GM19324 (cell line): Measurements from ENCODE around the gene SNTB2.
"Not testable (repeated sequence)": the region's sequence is repeated elsewhere in the genome, so short reads cannot be mapped to it uniquely, and the experiment has no call there.

Source experiments
- ATAC-seq: cut with Tn5 transposase; IDR thresholded peaks from one replicate; pipeline ENCODE4 v1.9.1; 2021; ENCODE audit warnings: mild to moderate bottlenecking, moderate library complexity; ENCODE audit not compliant: unreplicated experiment, low FRiP score

SNTB2 gene

DNA sequence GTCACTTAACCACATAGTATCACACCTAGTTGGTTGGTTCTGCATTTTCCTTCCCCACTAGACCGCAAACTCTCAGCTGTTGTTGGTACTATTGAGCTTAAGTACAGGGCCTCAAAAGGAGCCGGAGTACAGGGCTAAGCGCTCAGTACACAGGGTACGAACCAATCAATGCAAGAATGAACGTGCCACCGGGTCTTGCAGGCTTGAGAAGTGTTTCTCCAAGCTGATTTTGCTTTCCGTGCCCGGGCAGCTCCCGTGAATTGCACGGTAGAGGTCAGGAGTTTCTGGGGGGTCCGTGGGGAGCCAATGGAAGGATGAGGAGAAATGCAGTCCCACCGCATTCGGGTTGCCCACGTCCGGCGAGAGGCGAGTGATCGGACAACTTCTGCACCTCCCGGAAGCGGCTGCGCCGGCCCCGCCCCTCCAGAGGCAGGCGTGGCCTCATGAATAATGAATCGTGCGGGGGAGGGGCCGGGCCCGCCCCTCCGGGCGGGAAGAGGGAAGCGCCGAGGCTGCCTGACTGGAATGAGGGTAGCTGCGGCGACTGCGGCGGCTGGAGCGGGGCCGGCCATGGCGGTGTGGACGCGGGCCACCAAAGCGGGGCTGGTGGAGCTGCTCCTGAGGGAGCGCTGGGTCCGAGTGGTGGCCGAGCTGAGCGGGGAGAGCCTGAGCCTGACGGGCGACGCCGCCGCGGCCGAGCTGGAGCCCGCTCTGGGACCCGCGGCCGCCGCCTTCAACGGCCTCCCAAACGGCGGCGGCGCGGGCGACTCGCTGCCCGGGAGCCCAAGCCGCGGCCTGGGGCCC is at the start of gene SNTB2:
SNTB2 (plus strand) TSS at position 523 of the 804 bp plus-strand sequence; CDS start at position 526, 3 bp downstream.
- peak; percentile 77 for ATAC-seq

DNA sequence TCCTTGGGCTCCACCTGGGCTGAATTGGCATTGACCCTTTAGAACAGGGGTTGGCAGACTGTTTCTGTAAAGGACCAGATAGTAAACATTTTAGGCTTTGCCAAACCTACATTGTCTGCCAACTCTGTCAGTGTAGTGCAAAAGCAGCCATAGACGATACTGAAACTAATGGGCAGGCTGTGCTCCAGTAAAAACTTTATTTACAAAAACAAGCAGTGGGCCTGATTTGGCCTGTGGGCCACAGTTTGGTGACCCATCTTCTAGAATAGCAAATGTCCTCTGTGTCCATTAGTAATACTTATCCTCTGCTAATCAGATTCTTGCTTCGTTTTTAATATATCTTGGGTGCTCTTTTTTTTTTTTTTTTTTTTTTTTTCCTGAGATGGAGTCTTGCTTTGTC is 48.4 kb upstream of the SNTB2 start:
- no peak for ATAC-seq

DNA sequence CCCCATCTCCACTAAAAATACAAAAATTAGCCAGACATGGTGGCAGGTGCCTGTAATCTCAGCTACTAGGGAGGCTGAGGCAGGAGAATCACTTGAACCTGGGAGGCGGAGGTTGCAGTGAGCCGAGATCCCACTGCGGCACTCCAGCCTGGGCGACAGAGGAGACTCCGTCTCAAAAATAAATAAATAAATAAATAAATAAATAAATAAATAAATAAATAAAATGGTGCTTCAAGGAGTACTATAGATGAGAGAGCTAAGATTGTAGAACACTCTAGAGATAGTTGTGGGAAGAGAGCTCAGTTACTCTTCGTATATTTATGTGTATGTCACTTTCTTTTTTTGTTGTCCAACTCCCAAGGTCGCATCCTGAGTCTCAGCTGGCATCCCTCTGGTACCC is 47.5 kb upstream of the SNTB2 start:
- ATAC-seq = not testable (repeated sequence)

DNA sequence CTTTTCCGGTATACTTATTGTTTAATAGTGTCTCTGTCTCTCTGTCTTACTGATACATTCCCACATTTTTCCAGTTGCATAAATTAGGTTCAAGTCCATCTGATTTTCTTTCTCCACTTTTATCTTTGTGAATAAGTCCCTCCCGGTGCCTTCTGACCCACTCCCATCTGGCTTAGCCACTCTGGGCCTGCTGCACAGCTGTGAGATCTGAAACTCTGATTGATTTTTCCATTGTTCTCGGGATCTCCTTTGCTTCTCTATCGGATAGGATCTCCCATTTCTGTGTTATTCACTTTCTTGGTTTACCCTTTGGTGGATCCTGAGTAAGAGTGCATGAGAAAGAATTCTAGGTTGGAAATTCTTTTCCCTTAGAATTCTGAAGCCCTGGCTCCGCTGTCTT is 46.0 kb upstream of the SNTB2 start:
- no peak for ATAC-seq

DNA sequence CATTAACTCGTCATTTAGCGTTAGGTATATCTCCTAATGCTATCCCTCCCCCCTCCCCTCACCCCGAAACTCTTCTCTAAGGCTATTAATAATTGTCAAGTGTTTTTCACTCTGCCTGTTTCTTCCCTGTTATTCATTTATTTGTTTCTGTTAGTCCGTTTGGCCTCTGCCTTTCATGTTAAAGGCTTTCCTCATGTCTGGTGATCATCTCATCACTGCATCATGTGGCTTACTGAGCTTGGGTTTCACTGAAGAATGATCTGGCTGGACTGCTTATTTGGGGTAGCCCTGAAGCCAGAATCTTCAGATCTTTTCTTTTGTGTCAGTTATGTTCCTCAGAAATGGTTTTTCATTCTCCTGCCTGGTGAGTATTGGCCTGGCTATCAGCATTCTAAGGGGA is 45.0 kb upstream of the SNTB2 start:
- ATAC-seq = no peak

DNA sequence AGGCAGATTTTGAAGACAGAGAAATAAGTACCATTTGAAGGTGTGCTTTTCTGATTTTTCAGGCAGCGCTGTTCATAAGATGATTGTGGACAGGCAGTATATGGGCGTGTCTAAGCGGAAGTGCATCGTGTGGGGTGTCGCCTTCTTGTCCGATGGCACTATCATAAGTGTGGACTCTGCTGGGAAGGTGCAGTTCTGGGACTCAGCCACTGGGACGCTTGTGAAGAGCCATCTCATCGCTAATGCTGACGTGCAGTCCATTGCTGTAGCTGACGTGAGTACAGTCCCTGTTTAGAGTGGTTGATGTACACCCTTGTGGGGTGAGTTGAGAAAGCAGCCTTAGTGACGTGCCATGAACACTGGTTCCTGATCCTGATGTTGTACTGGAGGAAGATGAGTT is 43.8 kb upstream of the SNTB2 start:
- ATAC-seq = no peak

DNA sequence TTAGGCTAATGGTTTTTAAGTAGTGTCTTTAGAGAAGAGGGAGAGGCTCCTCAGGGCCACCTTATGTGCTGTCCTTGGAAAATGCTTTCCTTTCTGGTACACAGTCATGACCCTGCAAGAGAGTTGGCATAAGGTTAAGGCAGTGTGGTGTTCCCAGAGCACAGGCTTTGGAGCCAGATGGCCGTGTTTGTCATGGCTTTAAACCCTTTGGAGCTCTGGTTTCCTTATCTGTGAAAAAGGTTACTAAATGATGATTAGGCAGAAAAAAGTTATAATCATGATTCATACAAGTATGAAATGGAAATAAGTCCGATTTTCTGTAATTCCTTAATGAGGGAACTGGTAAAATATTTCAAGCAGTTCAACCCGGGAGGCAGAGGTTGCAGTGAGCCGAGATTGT is 41.3 kb upstream of the SNTB2 start:
- no peak for ATAC-seq

DNA sequence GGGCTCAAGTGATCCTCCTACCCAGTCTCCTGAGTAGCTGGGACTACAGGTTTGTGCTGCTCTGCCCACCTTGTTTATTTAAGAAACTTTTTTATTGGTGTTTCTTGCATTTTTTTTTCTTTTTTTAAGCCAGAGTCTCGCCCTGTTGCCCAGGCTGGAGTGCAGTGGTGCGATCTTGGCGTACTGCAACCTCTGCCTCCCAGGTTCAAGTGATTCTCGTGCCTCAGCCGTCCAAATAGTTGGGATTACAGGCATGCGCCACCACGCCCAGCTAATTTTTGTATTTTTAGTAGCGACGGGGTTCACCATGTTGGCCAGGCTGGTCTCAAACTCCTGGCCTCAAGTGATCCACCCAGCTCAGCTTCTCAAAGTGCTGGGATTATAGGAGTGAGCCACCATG is 37.3 kb upstream of the SNTB2 start:
- not testable (repeated sequence) for ATAC-seq

DNA sequence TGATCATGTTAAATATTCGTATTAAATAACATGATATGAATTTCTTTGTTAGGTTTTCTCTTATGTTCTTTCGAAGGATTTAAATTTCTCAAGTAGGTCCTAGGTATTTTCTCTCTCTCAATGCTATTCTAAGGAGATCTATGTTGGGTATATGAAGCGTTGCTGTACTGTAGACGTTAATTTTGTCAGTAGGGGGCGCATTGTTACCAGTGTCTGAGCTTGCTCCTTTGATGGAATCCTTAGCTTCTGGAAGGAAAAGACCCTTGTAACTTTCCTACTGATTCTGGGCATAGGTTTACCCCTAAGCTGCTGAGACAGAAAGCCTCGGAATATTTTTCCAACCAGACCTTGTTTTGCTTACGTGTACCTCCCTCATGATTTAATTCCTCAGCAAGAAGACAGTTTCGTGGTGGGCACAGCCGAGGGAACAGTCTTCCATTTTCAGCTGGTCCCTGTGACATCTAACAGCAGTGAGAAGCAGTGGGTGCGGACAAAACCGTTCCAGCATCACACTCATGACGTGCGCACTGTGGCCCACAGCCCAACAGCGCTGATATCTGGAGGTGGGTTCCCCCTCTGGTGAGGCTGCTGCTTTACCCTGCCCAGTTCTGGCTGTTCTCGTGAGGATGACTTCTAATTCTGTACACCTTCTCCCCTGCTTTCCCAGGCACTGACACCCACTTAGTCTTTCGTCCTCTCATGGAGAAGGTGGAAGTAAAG is 36.7 kb upstream of the SNTB2 start:
- ATAC-seq = no peak

DNA sequence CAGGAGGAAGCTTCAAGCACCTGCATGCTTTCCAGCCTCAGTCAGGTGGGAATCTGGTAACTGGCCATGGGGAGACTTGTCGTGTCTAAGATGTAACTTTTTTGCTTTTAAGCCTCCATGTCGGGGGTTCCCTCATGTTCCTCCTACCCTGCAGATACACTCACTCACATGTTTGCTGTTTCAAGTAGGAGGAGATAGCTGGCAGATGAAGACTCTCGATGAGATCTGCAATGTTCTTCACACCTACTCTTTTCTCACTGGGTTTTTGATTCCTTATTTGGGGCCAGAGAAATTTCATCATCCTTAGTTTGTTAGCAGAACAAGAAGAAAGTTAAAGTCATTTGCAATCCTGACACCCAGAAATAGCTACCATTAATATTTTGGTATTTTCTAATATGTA is 29.8 kb upstream of the SNTB2 start:
- no peak for ATAC-seq

DNA sequence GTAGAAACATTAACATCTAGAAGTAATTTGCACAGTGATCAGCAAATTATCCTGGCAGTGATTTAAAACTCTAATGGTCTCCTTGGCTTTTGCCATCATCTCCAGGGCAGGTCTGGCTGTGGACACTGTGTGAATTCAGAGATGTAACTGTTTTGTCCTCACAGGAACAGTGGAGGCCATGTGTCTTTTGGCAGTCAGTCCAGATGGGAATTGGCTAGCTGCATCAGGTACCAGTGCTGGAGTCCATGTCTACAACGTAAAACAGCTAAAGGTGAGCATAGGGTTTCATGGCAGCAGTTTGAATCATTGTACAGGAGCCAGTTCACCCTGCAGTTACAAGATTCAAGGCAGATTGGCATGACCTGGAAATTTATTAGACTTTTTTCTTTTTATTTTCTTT is 26.8 kb upstream of the SNTB2 start:
- no peak for ATAC-seq

DNA sequence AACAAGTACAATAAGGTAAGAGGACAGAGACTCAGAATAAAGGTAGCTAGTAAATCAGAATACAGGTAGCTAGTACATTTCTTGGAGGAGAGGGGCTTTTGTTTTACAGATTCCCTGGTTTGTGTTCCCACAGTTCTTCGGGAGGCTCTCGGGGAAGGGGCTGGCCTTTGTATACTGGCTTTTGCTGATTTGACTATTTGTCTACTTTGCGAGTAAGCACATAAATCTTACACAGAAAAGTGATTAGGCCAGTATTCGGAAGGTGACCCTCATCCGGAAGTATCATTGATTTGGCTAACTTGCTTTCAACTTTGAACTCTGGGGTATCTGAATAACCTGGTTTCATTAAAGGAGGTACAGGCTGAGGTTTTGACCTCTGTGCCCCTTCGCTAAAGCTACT is 21.4 kb upstream of the SNTB2 start:
- ATAC-seq = no peak

DNA sequence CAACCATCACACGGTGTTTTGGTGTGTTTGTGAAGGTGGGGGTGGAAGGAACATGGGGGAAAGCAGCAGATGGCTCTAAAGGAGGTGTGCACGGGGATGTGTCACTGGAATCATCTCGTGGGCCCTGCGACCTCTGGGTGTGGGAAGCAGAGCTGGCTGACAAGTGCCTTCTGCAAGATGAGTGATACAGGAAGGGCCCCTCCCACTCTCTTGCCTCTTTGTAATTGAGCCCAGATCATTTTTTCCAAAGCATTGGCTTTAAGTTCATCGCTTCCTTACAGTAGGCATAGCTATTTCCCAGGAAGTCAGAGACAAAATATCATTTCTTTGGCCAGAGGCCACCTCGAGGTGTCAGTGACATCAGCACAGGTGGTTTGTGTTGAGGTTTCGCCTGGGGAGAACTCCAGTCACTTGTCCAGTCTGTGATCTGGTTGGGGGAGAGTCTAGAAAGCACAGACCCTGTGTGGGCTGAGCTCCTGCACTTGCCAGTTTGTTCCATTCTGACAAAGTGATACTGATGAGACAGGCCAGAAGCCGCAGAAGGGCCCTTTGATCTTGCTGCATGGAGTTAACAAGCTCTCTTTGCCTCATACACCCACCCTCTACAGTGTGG is 20.6 kb upstream of the SNTB2 start:
- ATAC-seq = no peak

DNA sequence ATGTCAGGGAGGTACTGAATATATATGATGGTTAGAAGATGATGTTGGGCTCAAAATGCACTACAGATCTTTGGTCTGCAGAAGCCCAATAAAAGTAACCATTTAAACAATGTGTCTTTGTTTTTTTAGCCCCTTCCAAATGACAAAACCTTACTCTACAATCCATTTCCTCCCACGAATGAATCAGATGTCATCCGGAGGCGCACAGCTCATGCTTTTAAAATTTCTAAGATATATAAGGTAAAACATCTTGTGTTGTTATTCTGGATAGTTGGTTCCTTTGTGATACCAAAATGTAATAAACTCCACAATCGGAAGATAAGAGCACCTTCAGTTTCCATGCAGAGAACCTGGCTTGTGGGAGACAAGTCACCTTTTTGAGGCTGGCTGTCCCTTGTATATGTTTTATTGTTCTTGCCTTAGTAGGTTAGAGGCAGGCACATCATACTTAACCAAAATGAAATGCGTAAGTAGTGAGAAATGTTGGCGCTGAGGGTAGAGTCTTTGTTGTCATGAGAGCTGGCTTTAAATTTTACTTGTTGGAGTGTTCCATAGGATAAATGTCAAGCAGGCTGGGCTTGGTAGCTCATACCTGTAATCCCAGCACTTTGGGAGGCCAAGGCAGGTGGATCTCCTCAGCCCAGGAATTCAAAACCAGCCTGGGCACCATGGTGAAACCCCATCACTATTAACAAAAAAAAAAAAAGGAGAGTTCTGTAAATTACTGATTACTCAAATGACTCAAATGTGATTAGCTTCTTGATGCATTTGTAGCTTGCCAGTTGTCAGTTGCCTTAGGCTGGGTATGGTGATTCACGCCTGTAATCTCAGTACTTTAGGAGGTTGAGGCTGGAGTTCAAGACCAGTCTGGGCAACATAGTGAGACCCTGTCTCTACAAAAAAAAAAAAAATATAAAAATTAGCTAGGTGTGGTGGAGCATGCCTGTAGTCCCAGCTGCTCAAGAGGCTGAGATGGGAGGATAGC is 19.7 kb upstream of the SNTB2 start:
- no peak for ATAC-seq

DNA sequence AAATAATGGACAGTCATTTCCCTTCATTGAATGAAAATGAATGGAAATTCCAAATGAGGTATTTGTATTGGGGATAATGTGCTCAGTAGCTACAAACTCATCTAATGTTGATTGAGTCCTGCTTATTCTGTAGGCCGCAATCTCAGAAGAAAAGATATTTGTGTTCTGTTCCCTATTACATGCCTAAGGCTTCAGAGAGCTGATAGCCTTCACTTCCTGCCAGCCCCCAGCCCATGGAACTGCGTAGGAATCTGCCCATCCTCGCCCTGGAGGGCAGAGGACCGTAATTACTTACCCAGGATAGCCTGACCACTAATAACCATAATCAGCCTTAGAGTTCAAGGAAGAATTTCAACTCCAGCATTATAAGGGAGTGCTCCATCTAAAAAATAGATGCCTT is 17.9 kb upstream of the SNTB2 start:
- no peak for ATAC-seq

DNA sequence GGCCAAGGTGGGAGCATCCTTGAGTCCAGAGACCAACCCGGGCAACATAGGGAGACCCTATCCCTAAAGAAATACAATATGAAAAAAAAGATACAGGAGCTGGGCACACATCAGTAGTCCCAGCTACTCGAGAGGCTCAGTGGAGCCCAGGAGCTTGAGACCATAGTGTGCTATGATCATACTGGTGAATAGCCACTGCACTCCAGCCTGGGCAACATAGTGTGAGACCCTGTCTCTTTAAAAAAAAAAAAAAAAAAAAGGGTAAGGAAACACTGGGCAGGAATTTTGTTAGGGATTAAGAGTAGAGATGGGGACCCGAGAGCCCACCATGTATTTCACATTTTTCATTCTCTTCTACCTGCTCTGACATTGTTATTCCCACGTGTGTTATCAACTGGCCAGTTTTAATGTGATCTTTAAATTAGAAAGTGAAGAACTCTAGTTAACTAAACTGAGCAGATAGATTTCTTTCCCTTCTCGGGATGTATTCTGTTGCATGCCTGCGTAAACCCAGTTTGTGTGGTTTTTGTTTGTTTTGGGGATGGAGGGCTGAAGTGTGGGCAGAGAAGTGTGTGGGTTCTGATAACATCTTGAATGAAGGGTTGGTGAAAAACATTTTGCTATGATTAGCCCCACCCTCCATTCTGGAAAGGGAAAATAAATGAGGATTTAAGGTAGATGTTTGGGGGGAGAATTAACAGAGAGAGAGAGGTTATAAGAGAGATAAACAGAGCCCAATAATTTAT is 17.2 kb upstream of the SNTB2 start:
- ATAC-seq = no peak

DNA sequence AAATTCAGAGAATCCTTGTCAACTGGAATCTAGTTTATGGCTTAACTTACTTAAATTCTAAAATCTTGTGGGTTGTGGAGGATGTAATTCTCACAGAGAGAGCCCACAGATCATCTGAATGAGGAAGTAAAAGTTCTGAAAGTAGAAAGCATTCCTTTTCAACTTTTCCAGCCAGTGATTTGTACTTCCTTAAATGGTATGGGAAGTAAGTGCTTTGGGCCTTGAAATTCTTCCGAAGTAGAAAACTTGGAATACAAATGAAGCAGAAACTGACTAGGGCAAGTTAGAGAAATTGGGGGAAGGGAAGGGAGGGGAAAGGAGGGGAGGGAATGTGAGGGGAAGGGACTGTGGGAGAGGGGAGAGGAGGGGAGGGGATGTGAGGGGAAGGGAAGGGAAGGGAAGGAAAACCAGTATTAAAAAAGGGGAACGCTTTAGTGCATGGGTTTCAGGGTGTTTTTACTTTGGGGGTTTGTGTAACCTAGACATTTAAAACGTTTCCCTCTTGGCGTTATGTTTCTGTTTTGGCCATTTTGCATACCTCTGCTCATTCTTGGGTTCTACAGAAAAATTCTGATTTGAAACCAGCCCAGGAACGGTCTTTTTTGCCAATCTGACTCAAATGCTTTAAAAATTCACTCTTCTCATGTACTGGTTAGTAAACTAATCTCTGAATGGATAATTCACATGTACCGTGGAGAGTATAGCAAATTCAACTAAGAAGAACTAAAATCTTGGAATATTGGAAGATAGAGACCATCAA is 15.5 kb upstream of the SNTB2 start:
- ATAC-seq = no peak

DNA sequence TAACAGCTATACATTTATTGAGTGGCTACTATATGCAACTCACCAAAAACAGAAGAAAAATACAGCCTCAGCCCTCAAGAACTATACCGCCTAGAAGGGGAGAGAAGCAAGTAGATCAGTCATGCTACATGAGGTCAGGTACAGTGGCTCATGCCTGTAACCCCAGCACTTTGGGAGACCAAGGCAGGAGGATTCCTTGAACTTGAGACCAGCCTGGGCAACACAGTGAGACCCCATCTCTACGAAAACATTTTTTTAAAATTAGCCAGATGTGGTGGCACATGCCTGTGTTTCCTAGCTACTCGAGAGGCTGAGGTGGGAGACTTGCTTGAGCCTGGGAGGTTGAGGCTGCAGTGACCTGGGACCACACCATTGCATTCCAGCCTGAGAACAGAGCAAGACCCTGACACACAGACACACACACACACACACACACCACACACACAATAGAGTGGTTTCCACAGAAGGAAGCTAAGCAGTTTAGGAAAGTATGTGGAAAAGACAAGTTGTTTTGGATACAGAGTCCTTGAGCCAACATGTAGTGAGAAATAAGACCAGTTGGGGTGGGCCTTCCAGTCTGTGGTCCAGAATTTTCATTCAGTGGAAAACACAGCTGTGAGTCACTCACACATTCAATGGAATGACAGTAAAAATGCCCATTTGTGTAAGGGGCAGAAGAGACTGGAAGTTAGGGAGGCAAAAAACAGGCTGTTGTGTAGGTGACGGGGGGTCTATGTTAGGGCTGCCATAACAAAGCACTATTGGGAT is 10.7 kb upstream of the SNTB2 start:
- ATAC-seq = no peak
